MM.1S (cell line): ENCODE results near the gene HDHD5.

Experiments
- CTCF ChIP-seq: fragments of 300-600 bp; sonication (generic); IDR thresholded peaks from 2 replicates; pipeline ENCODE4 v1.5.1; 2016; ENCODE audit warnings: antibody characterized with exemption, low read length, mixed read lengths
- EZH2 ChIP-seq: fragments of 300-600 bp; sonication (generic); optimal IDR thresholded peaks from 2 replicates; pipeline ENCODE3; 2017; ENCODE audit warnings: low read depth, mild to moderate bottlenecking, antibody characterized with exemption, low read length, mixed read lengths
- EZH2phosphoT487 ChIP-seq: fragments of 300-600 bp; sonication (generic); IDR thresholded peaks from 2 replicates; pipeline ENCODE4 v1.6.1; 2018; ENCODE audit warnings: antibody characterized with exemption, low read length

GRCh38 chr22:17194213-17194612 lies 35.1 kb upstream of the HDHD5 start:
- TF ChIP-seq EZH2 = no peak
- TF ChIP-seq CTCF = no peak
- TF ChIP-seq EZH2phosphoT487 = no peak
